HG02678 (cell line): ENCODE data around the gene WDR27.
A peak's percentile ranks its signal among the peaks of the same experiment; 100 is the strongest.

Experiments
- ATAC-seq: cut with Tn5 transposase; IDR thresholded peaks from one replicate; pipeline ENCODE4 v1.9.1; 2021; ENCODE audit warnings: mild to moderate bottlenecking, moderate library complexity; ENCODE audit not compliant: unreplicated experiment

The WDR27 gene

GRCh38 chr6:169568314-169569087 lies 133.3 kb downstream of the WDR27 start:
- ATAC-seq = peak; percentile 84

- ATAC-seq = no peak
These were observed 134.0 kb downstream of the WDR27 start for GRCh38 chr6:169567819-169568218.

GRCh38 chr6:169566961-169567750 lies 134.7 kb downstream of the WDR27 start:
- no peak for ATAC-seq

- ATAC-seq = no peak
These were observed 135.5 kb downstream of the WDR27 start for GRCh38 chr6:169566319-169566718.

- no peak for ATAC-seq
These were observed 137.2 kb downstream of the WDR27 start for GRCh38 chr6:169564453-169565240.

- no peak for ATAC-seq
These were observed 140.2 kb downstream of the WDR27 start for GRCh38 chr6:169561665-169562064.

- no peak for ATAC-seq
These were observed 142.2 kb downstream of the WDR27 start for GRCh38 chr6:169559592-169559991.

GRCh38 chr6:169558774-169559441 lies 142.9 kb downstream of the WDR27 start:
- no peak for ATAC-seq

GRCh38 chr6:169558378-169558773 lies 143.5 kb downstream of the WDR27 start:
- no peak for ATAC-seq

- ATAC-seq = no peak
These were observed 143.9 kb downstream of the WDR27 start for GRCh38 chr6:169557887-169558286.

- peak; percentile 100 for ATAC-seq
These were observed 144.9 kb downstream of the WDR27 start for GRCh38 chr6:169556758-169557548.

- ATAC-seq = no peak
These were observed 145.7 kb downstream of the WDR27 start for GRCh38 chr6:169555971-169556617.

- ATAC-seq = no peak
These were observed 155.8 kb downstream of the WDR27 start for GRCh38 chr6:169545982-169546381.

GRCh38 chr6:169543704-169544103 lies 158.1 kb downstream of the WDR27 start:
- ATAC-seq = no peak

GRCh38 chr6:169542491-169542890 lies 159.3 kb downstream of the WDR27 start:
- ATAC-seq = no peak

- no peak for ATAC-seq
These were observed 162.5 kb downstream of the WDR27 start for GRCh38 chr6:169539176-169539897.

GRCh38 chr6:169536446-169537170 lies 165.2 kb downstream of the WDR27 start:
- no peak for ATAC-seq

GRCh38 chr6:169534039-169534421 lies 167.8 kb downstream of the WDR27 start:
- ATAC-seq = no peak
